ENCODE measurements around the gene UBE2K.

UBE2K gene

GRCh38 chr4:39825741-39826231 lies 127.8 kb downstream of the UBE2K start:
- H3K4me3 ChIP-seq (ENCODE audit: low read depth, low read length), result no peak overlapping the region
- TF ChIP-seq CTCF (IDR thresholded peaks at IDR 0.05; ENCODE audit: low read depth, low read length, missing control alignments), result no peak
- no peak for DNase-seq (ENCODE audit: low read depth)
